Caco-2 (cell line): ENCODE measurements around the gene FBXL3. TPM values are rescaled to one million over a fixed set of nuclear protein-coding genes. Genes with fewer than 3 reads are reported as not detected.

Experiments used
- BruUV-seq: library from RNA; stranded (reverse); fragments of 400-500 nt; replicated peaks from 2 replicates; lab custom pipeline; 2021; lab: Mats Ljungman, UMichigan
- CTCF ChIA-PET: fragments of 300-600 bp; sonication (Branson Sonifier 250); formaldehyde crosslinking; loops from one replicate; lab custom pipeline; 2022; ENCODE audit warnings: antibody characterized with exemption; lab: Charles Lee
- POLR2A ChIA-PET: fragments of 300-600 bp; sonication (Branson Sonifier 250); formaldehyde crosslinking; loops from one replicate; lab custom pipeline; 2022; ENCODE audit warnings: antibody characterized with exemption; lab: Charles Lee
- DNase-seq, 2 experiments: peaks; one replicate each; pipeline versions ENCODE4 v3.0.0 to v3.0.0-alpha.2; 2020 to 2022
- H3K27me3 ChIP-seq: replicated peaks from 2 replicates; pipeline ENCODE4 v1.6.0; 2011; ENCODE audit warnings: low read length; ENCODE audit not compliant: control insufficient read depth, insufficient read depth
- H3K36me3 ChIP-seq: 2 replicates; pipeline ENCODE4 v1.5.1; 2011; ENCODE audit warnings: low read length; ENCODE audit not compliant: control insufficient read depth, insufficient read depth
- H3K4me1 ChIP-seq: fragments of 250-450 bp; sonication (Bioruptor Pico); 2 replicates; pipeline ENCODE4 v1.5.1; 2020; ENCODE audit warnings: mild to moderate bottlenecking
- H3K4me3 ChIP-seq: 2 replicates; pipeline ENCODE4 v1.5.1; 2011; ENCODE audit warnings: low read depth, mild to moderate bottlenecking, control low read depth, low read length
- H3K9me3 ChIP-seq: fragments of 250-450 bp; sonication (Bioruptor Pico); 2 replicates; pipeline ENCODE4 v1.5.1; 2020; ENCODE audit warnings: mild to moderate bottlenecking, moderate library complexity
- H3K27ac Mint-ChIP-seq: one replicate; pipeline ENCODE4 v1.8.0; 2022; ENCODE audit warnings: mixed read lengths; ENCODE audit not compliant: unreplicated experiment
- H3K27me3 Mint-ChIP-seq: one replicate; pipeline ENCODE4 v1.8.0; 2022; ENCODE audit warnings: mixed read lengths; ENCODE audit not compliant: insufficient read depth, unreplicated experiment
- H3K36me3 Mint-ChIP-seq: one replicate; pipeline ENCODE4 v1.8.0; 2022; ENCODE audit warnings: mild to moderate bottlenecking, mixed read lengths; ENCODE audit not compliant: insufficient read depth, unreplicated experiment
- H3K4me1 Mint-ChIP-seq: one replicate; pipeline ENCODE4 v1.8.0; 2022; ENCODE audit warnings: low read depth, mixed read lengths; ENCODE audit not compliant: unreplicated experiment
- H3K4me3 Mint-ChIP-seq: one replicate; pipeline ENCODE4 v1.8.0; 2022; ENCODE audit warnings: mild to moderate bottlenecking, moderate library complexity, mixed read lengths; ENCODE audit not compliant: unreplicated experiment
- H3K9me3 Mint-ChIP-seq: one replicate; pipeline ENCODE4 v1.8.0; 2022; ENCODE audit warnings: mixed read lengths; ENCODE audit not compliant: unreplicated experiment
- intact Hi-C: fragments of 100-400 bp; cut with micrococcal nuclease; formaldehyde crosslinking; loops from one replicate; pipeline ENCODE4 v1.10.0; 2022; ENCODE audit not compliant: unreplicated experiment
- total RNA-seq: library from RNA; stranded (reverse); gene quantifications from 2 replicates; pipeline ENCODE4 v1.2.3, GENCODE V29; 2022
- TF ChIP-seq, protein P1 (sequence below), 2 experiments: fragments of 200-600 bp in 1 of 2; IDR thresholded peaks; 1 replicate in 1 of 2; 2 replicates in 1 of 2; pipeline versions ENCODE4 v1.5.1 to v1.8.0; 2011 to 2022; ENCODE audit warnings: antibody characterized with exemption in 1 of 2, control low read depth in 1 of 2, inconsistent platforms in 1 of 2, low read depth in 1 of 2, low read length in 1 of 2, mild to moderate bottlenecking in 1 of 2, moderate library complexity in 1 of 2; ENCODE audit not compliant: insufficient read depth in 1 of 2, severe bottlenecking in 1 of 2, unreplicated experiment in 1 of 2

Gene FBXL3
- total RNA-seq, 1 experiment from 2014 or later, result 31.8 TPM

DNA sequence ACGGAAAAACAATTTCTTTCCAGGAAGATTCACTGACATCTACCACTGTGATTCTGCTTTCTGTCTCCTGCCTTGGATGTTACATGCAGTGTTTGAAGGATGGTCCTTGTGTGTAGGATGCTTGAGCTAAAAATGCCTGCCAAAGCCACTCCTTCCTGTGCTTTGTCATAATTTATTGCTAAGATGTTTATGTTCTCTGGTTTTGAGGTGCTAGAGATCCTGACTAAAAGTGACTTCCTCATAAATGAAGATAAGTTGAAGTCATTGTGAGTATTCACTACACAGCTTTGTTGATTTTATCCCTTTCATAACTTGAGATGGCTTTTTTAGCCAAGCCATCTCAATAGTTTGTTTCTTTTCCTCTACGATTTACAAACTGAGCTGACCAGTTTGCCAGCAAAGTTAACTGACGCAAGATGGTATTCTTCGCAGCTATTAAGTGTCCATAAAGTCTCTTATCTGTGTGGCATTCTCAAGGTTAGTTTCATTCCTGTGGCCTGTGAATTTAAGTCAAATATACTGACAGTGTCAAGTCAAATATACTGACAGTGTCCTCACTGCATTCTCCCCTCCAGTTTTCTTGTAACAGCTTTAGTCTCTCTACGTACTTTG lies 15.7 kb upstream of the FBXL3 start:
- Mint-ChIP-seq H3K9me3 (peaks cover 10% of the 10 kb centered on the region), H3K4me1 (peaks cover 10% of the 10 kb centered on the region), H3K27me3 (no peaks in the 10 kb centered on the region), H3K27ac (peak overlapping the region; percentile 69), H3K4me3 (no peak overlapping the region), H3K36me3 (peaks cover 3% of the 10 kb centered on the region)
- no peaks in the 10 kb centered on the region for H3K9me3 ChIP-seq
- H3K27me3 ChIP-seq, result no peaks in the 10 kb centered on the region
- ChIA-PET CTCF (interaction anchor here (0.7 to 1.3 kb wide), 2 partner anchors 12 to 50 kb away, joined by 3 to 4 read pairs; no protein-coding TSS in a partner anchor), POLR2A (interaction anchor here (0.5 to 0.6 kb wide), 5 partner anchors 9 to 23 kb away, joined by 3 to 7 read pairs (median 3); no protein-coding TSS in a partner anchor)
- peaks cover 4% of the 10 kb centered on the region; the same call in 1 of the 2 replicates for H3K4me1 ChIP-seq
- H3K36me3 ChIP-seq, result no peaks in the 10 kb centered on the region
- DNase-seq, result peak in 1 of 2 experiments; percentile 22
- TF ChIP-seq, protein P1, sequence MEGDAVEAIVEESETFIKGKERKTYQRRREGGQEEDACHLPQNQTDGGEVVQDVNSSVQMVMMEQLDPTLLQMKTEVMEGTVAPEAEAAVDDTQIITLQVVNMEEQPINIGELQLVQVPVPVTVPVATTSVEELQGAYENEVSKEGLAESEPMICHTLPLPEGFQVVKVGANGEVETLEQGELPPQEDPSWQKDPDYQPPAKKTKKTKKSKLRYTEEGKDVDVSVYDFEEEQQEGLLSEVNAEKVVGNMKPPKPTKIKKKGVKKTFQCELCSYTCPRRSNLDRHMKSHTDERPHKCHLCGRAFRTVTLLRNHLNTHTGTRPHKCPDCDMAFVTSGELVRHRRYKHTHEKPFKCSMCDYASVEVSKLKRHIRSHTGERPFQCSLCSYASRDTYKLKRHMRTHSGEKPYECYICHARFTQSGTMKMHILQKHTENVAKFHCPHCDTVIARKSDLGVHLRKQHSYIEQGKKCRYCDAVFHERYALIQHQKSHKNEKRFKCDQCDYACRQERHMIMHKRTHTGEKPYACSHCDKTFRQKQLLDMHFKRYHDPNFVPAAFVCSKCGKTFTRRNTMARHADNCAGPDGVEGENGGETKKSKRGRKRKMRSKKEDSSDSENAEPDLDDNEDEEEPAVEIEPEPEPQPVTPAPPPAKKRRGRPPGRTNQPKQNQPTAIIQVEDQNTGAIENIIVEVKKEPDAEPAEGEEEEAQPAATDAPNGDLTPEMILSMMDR (IDR thresholded peaks at IDR 0.05; ENCODE audit: insufficient read depth in 1 of 2, low read depth in 1 of 2, low read length in 1 of 2, severe bottlenecking in 1 of 2, unreplicated experiment in 1 of 2), result no peak
- intact Hi-C loops, result loop anchor here (5.0 kb wide), 1 partner anchor 285 kb away; the partner anchor contains the start of gene MYCBP2
- no peak overlapping the region for H3K4me3 ChIP-seq
- BruUV-seq, result no TSS peak

DNA sequence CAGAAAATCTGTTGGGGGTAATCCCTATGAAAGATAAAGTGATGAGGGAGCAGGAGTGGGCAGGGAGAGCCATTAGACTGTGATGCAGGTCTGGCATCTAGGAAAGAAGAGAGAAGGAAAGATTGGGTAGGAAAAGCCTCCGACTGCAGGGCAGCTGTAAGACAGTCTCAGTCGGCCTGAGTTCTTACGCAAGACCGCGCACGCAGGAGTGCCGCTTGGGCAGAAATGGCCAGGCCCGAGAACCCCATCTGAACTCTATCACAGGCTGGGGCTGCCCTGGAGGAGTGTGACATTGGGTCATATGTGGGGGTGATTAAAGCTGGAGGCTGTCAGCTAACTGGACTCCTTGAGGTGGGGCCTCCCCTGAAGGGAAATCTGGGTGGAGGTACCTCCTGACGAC lies 13.9 kb upstream of the FBXL3 start:
- intact Hi-C loops, result loop anchor here (5.0 kb wide), 1 partner anchor 286 kb away; the partner anchor contains the start of gene MYCBP2
- H3K4me3 ChIP-seq, result no peak overlapping the region
- H3K27me3 ChIP-seq, result no peaks in the 10 kb centered on the region
- peaks cover 10% of the 10 kb centered on the region for H3K4me1 Mint-ChIP-seq
- H3K9me3 Mint-ChIP-seq, result peaks cover 10% of the 10 kb centered on the region
- ChIA-PET CTCF (no interaction called here), POLR2A (no interaction called here)
- no TSS peak for BruUV-seq
- H3K27me3 Mint-ChIP-seq, result no peaks in the 10 kb centered on the region
- no peaks in the 10 kb centered on the region for H3K36me3 Mint-ChIP-seq
- peaks cover 4% of the 10 kb centered on the region; the same call in 1 of the 2 replicates for H3K4me1 ChIP-seq
- H3K9me3 ChIP-seq, result no peaks in the 10 kb centered on the region
- no peak overlapping the region for H3K27ac Mint-ChIP-seq
- TF ChIP-seq, protein P1 (IDR thresholded peaks at IDR 0.05; ENCODE audit: insufficient read depth in 1 of 2, low read depth in 1 of 2, low read length in 1 of 2, severe bottlenecking in 1 of 2, unreplicated experiment in 1 of 2), result no peak
- H3K4me3 Mint-ChIP-seq, result no peak overlapping the region
- H3K36me3 ChIP-seq, result no peaks in the 10 kb centered on the region
- DNase-seq, result no peak

DNA sequence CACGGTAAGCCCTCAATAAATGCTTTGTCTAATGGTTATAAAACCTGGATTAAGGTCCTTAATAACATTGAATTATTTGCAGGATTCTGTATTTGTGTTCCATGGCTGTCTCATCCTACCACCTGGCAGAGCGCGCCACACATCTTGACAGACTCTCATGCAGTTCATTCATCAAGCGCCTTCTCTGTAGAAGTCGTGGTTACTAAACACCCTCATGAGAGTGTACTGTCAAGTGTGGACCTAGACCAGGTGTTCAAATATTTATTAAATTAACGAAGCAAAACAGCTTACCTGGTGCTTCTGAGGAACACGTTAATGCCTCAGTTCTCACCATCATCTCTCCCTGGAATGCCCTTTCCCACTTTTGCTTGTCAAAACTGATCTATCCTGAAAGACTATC lies 13.1 kb upstream of the FBXL3 start:
- Histone ChIP-seq H3K4me3 (no peak overlapping the region), H3K27me3 (no peaks in the 10 kb centered on the region), H3K4me1 (peaks cover 4% of the 10 kb centered on the region; the same call in 1 of the 2 replicates), H3K9me3 (no peaks in the 10 kb centered on the region), H3K36me3 (no peaks in the 10 kb centered on the region)
- H3K27ac Mint-ChIP-seq, result no peak overlapping the region
- H3K4me1 Mint-ChIP-seq, result peaks cover 10% of the 10 kb centered on the region
- intact Hi-C loops, result loop anchor here (5.0 kb wide), 1 partner anchor 287 kb away; the partner anchor contains the start of gene MYCBP2
- no peak overlapping the region for H3K4me3 Mint-ChIP-seq
- H3K36me3 Mint-ChIP-seq, result no peaks in the 10 kb centered on the region
- POLR2A ChIA-PET, result no interaction called here
- DNase-seq, result no peak
- peaks cover 10% of the 10 kb centered on the region for H3K9me3 Mint-ChIP-seq
- no peaks in the 10 kb centered on the region for H3K27me3 Mint-ChIP-seq
- CTCF ChIA-PET, result no interaction called here
- TF ChIP-seq, protein P1 (IDR thresholded peaks at IDR 0.05; ENCODE audit: insufficient read depth in 1 of 2, low read depth in 1 of 2, low read length in 1 of 2, severe bottlenecking in 1 of 2, unreplicated experiment in 1 of 2), result no peak
- no TSS peak for BruUV-seq
